SK-N-SH (cell line): ENCODE results near the gene ZC4H2. TPM values are rescaled to one million over a fixed set of nuclear protein-coding genes. Genes with fewer than 3 reads are reported as not detected.

ENCODE experiments used
- CTCF ChIA-PET: fragments of 300-600, 350-600 bp; formaldehyde crosslinking; extraction: SDS; loops from one replicate; lab custom pipeline; 2021; lab: Yijun Ruan, JAX
- POLR2A ChIA-PET: fragments of 350-600 bp; sonication (Branson Sonifier 250); formaldehyde crosslinking; extraction: SDS; loops from one replicate; lab custom pipeline; 2020; ENCODE audit warnings: antibody characterized with exemption, inconsistent platforms; lab: Yijun Ruan, JAX
- DNase-seq: peaks from one replicate; pipeline ENCODE4 v3.0.0; 2012
- H2AFZ ChIP-seq: fragments of 200-600 bp; sonication (generic); 2 replicates; pipeline ENCODE4 v1.8.1; 2016; ENCODE audit warnings: antibody characterized with exemption, mild to moderate bottlenecking, low read depth
- H3F3A ChIP-seq: fragments of 200-600 bp; sonication (generic); replicated peaks from 2 replicates; pipeline ENCODE3; 2016; ENCODE audit warnings: antibody characterized with exemption, mild to moderate bottlenecking; ENCODE audit not compliant: insufficient read depth
- H3K27ac ChIP-seq, 2 experiments: fragments of 200-500 bp in 1 of 2; fragments of 200-600 bp in 1 of 2; sonication (Bioruptor generic) in 1 of 2; sonication (generic), shearing (Covaris generic) in 1 of 2; 2 replicates each; pipeline versions ENCODE4 v1.5.1 to v1.6.1; 2014 to 2016; ENCODE audit warnings: low read depth in 2 of 2, inconsistent platforms in 1 of 2, low read length in 1 of 2, mild to moderate bottlenecking in 1 of 2, mixed read lengths in 1 of 2
- H3K27me3 ChIP-seq: fragments of 200-600 bp; sonication (generic), shearing (Covaris generic); 2 replicates; pipeline ENCODE4 v1.6.1; 2016; ENCODE audit warnings: mixed run types; ENCODE audit not compliant: insufficient read depth
- H3K36me3 ChIP-seq, 2 experiments: fragments of 200-500 bp in 1 of 2; fragments of 200-600 bp in 1 of 2; sonication (Bioruptor generic) in 1 of 2; sonication (generic) in 1 of 2; replicated peaks in 1 of 2; 2 replicates each; pipeline versions ENCODE3 to v1.5.1; 2014 to 2016; ENCODE audit warnings: low read length in 1 of 2, mild to moderate bottlenecking in 1 of 2; ENCODE audit not compliant: insufficient read depth in 2 of 2, control insufficient read depth in 1 of 2
- H3K4me1 ChIP-seq, 2 experiments: fragments of 200-500 bp in 1 of 2; fragments of 200-600 bp in 1 of 2; sonication (Bioruptor generic) in 1 of 2; sonication (generic), shearing (Covaris generic) in 1 of 2; 2 replicates each; pipeline versions ENCODE4 v1.5.1 to v1.6.1; 2014 to 2016; ENCODE audit warnings: low read depth in 1 of 2, low read length in 1 of 2, mixed run types in 1 of 2; ENCODE audit not compliant: insufficient read depth in 2 of 2, control insufficient read depth in 1 of 2
- H3K4me2 ChIP-seq: fragments of 200-600 bp; sonication (generic), shearing (Covaris generic); 2 replicates; pipeline ENCODE4 v1.6.1; 2017; ENCODE audit warnings: mixed run types
- H3K4me3 ChIP-seq, 2 experiments: fragments of 200-500 bp in 1 of 2; fragments of 200-600 bp in 1 of 2; sonication (Bioruptor generic) in 1 of 2; sonication (generic), shearing (Covaris generic) in 1 of 2; 2 replicates each; pipeline versions ENCODE4 v1.5.1 to v1.8.1; 2014 to 2016; ENCODE audit warnings: low read depth in 2 of 2, inconsistent platforms in 1 of 2, low read length in 1 of 2, mild to moderate bottlenecking in 1 of 2, mixed read lengths in 1 of 2, moderate library complexity in 1 of 2
- H3K79me2 ChIP-seq: fragments of 200-600 bp; sonication (generic); 2 replicates; pipeline ENCODE4 v1.8.1; 2017; ENCODE audit warnings: mild to moderate bottlenecking; ENCODE audit not compliant: insufficient read depth
- H3K9ac ChIP-seq: fragments of 200-600 bp; sonication (generic); 2 replicates; pipeline ENCODE4 v1.6.1; 2017; ENCODE audit warnings: mixed run types
- H3K9me2 ChIP-seq: fragments of 200-600 bp; sonication (generic); 2 replicates; pipeline ENCODE4 v1.6.1; 2017; ENCODE audit warnings: mixed run types
- H3K9me3 ChIP-seq: fragments of 200-600 bp; sonication (generic); 2 replicates; pipeline ENCODE4 v1.6.1; 2017; ENCODE audit warnings: mixed run types, mild to moderate bottlenecking, moderate library complexity
- H4K20me1 ChIP-seq: fragments of 200-600 bp; sonication (generic); 2 replicates; pipeline ENCODE4 v1.6.1; 2017; ENCODE audit warnings: mild to moderate bottlenecking, mixed run types; ENCODE audit not compliant: insufficient read depth
- CHD2 ChIP-seq: fragments of 150-350 bp; IDR thresholded peaks from 2 replicates; pipeline ENCODE4 v1.6.1; 2018; ENCODE audit warnings: low read length; ENCODE audit not compliant: partially characterized antibody
- EP300 ChIP-seq, 2 experiments: IDR thresholded peaks; 2 replicates each; pipeline versions ENCODE4 v1.4.0 to v1.6.1; 2012; ENCODE audit warnings: borderline replicate concordance in 1 of 2, low read depth in 1 of 2, low read length in 1 of 2
- EZH2phosphoT487 ChIP-seq: fragments of 200-600 bp; sonication (generic); IDR thresholded peaks from 2 replicates; pipeline ENCODE4 v1.6.1; 2017; ENCODE audit warnings: low read depth, mixed run types, mild to moderate bottlenecking, antibody characterized with exemption, moderate library complexity, borderline replicate concordance
- GABPA ChIP-seq: IDR thresholded peaks from 2 replicates; pipeline ENCODE4 v1.4.0; 2012; ENCODE audit warnings: low read depth, mild to moderate bottlenecking
- JUND ChIP-seq: IDR thresholded peaks from 2 replicates; pipeline ENCODE4 v1.4.0; 2012
- NFIC ChIP-seq: IDR thresholded peaks from 2 replicates; pipeline ENCODE4 v1.4.0; 2012; ENCODE audit warnings: borderline replicate concordance
- NRF1 ChIP-seq: IDR thresholded peaks from 2 replicates; pipeline ENCODE4 v1.6.1; 2012; ENCODE audit warnings: low read depth, mild to moderate bottlenecking, low read length
- POLR2AphosphoS5 ChIP-seq: IDR thresholded peaks from 2 replicates; pipeline ENCODE4 v1.6.1; 2012; ENCODE audit warnings: low read depth, low read length
- RAD21 ChIP-seq: IDR thresholded peaks from 2 replicates; pipeline ENCODE4 v1.6.1; 2012; ENCODE audit warnings: mild to moderate bottlenecking, low read length
- RCOR1 ChIP-seq: fragments of 150-350 bp; IDR thresholded peaks from 2 replicates; pipeline ENCODE4 v1.6.1; 2017; ENCODE audit warnings: antibody characterized with exemption, low read length
- RXRA ChIP-seq: IDR thresholded peaks from 2 replicates; pipeline ENCODE4 v1.4.0; 2012; ENCODE audit warnings: low read depth, mild to moderate bottlenecking, borderline replicate concordance
- SMC3 ChIP-seq: IDR thresholded peaks from 2 replicates; pipeline ENCODE4 v1.6.1; 2012; ENCODE audit warnings: low read depth, low read length, improper control_type of control experiment
- TAF1 ChIP-seq: IDR thresholded peaks from 2 replicates; pipeline ENCODE4 v1.6.1; 2012; ENCODE audit warnings: low read depth, mild to moderate bottlenecking, low read length, moderate library complexity, borderline replicate concordance
- TCF12 ChIP-seq: IDR thresholded peaks from 2 replicates; pipeline ENCODE4 v1.4.0; 2012
- YY1 ChIP-seq: IDR thresholded peaks from 2 replicates; pipeline ENCODE4 v1.4.0; 2012; ENCODE audit warnings: low read depth, mild to moderate bottlenecking
- WGBS: methylation state at CpG from one replicate; pipeline ENCODE4 v1.1.6; 2017; ENCODE audit warnings: low lambda C conversion rate; 5-methylcytosine and 5-hydroxymethylcytosine counted together
- polyA plus RNA-seq, 3 experiments: library from polyadenylated mRNA; depleted of rRNA; stranded (reverse); fragments of >200 nt; gene quantifications; 2 replicates each; pipeline ENCODE4 v1.2.3, GENCODE V29; 2012
- TF ChIP-seq, protein P1 (sequence below): fragments of 150-350 bp; IDR thresholded peaks from 2 replicates; pipeline ENCODE4 v1.6.1; 2016; ENCODE audit warnings: mild to moderate bottlenecking, low read depth, low read length
- TF ChIP-seq, protein P2 (sequence below): IDR thresholded peaks from 2 replicates; pipeline ENCODE4 v1.4.0; 2012; ENCODE audit warnings: low read depth
- TF ChIP-seq, protein P3 (sequence below): fragments of 200-600 bp; sonication (generic); IDR thresholded peaks from 2 replicates; pipeline ENCODE4 v1.6.1; 2017; ENCODE audit warnings: antibody characterized with exemption, mild to moderate bottlenecking, moderate library complexity
- TF ChIP-seq, protein P4 (sequence below): IDR thresholded peaks from 2 replicates; pipeline ENCODE4 v1.4.0; 2012; ENCODE audit warnings: low read depth, borderline replicate concordance

The ZC4H2 gene
- polyA plus RNA-seq, 1 of the 3 experiments (the other 2 are of a cell fraction), result 17.2 TPM

DNA sequence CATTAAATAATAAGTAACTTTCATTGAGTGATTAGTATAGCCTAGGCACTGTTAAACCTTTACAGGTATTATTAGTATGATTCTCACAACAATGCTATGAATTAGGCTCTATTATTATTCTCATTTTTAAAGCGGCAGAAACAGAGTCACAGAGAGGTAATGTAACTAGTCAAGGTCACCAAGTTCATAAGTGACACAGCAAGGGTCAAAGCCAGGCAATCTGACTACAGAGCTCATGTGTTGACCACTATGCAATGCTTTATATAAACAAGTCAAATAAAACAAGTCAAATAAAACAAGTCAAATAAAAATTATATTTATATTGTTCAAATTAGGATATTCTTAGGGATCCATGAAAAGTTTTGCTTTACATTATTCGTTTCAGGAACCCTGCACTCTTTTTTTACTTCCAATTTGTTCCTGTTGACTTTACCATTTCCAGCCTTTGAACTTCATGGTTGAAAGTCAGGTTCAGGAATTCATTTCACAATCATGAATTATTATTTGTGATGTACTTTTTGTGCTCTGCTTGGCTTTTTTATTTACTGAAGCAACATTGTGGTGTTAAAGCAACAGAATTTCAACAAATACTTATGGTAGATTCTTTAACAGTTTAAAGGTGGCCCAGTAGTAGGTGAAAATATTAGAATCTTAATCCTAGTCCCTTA is 18.0 kb upstream of the ZC4H2 start:
- DNase-seq, result no peak
- H3K27ac ChIP-seq, result no peak overlapping the region
- no peak overlapping the region for H2AFZ ChIP-seq
- H3K9me3 ChIP-seq, result no peaks in the 10 kb centered on the region
- no peaks in the 10 kb centered on the region for H3K4me1 ChIP-seq
- no peak overlapping the region for H3K9ac ChIP-seq
- H4K20me1 ChIP-seq, result no peaks in the 10 kb centered on the region
- H3K4me2 ChIP-seq, result no peak overlapping the region
- H3K9me2 ChIP-seq, result no peaks in the 10 kb centered on the region
- no peaks in the 10 kb centered on the region for H3K79me2 ChIP-seq
- TF ChIP-seq GABPA (no peak), JUND (no peak), RXRA (no peak), CHD2 (no peak), EZH2phosphoT487 (no peak), TCF12 (no peak), POLR2AphosphoS5 (no peak), SMC3 (no peak), NRF1 (no peak), TAF1 (no peak), RAD21 (no peak), NFIC (no peak), YY1 (no peak), EP300 (IDR thresholded peaks at IDR 0.05; ENCODE audit: borderline replicate concordance in 1 of 2, low read depth in 1 of 2, low read length in 1 of 2) (no peak), RCOR1 (no peak)
- TF ChIP-seq, protein P1, sequence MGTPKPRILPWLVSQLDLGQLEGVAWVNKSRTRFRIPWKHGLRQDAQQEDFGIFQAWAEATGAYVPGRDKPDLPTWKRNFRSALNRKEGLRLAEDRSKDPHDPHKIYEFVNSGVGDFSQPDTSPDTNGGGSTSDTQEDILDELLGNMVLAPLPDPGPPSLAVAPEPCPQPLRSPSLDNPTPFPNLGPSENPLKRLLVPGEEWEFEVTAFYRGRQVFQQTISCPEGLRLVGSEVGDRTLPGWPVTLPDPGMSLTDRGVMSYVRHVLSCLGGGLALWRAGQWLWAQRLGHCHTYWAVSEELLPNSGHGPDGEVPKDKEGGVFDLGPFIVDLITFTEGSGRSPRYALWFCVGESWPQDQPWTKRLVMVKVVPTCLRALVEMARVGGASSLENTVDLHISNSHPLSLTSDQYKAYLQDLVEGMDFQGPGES, result no peak
- TF ChIP-seq, protein P2, sequence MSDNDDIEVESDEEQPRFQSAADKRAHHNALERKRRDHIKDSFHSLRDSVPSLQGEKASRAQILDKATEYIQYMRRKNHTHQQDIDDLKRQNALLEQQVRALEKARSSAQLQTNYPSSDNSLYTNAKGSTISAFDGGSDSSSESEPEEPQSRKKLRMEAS, result no peak
- TF ChIP-seq, protein P3, sequence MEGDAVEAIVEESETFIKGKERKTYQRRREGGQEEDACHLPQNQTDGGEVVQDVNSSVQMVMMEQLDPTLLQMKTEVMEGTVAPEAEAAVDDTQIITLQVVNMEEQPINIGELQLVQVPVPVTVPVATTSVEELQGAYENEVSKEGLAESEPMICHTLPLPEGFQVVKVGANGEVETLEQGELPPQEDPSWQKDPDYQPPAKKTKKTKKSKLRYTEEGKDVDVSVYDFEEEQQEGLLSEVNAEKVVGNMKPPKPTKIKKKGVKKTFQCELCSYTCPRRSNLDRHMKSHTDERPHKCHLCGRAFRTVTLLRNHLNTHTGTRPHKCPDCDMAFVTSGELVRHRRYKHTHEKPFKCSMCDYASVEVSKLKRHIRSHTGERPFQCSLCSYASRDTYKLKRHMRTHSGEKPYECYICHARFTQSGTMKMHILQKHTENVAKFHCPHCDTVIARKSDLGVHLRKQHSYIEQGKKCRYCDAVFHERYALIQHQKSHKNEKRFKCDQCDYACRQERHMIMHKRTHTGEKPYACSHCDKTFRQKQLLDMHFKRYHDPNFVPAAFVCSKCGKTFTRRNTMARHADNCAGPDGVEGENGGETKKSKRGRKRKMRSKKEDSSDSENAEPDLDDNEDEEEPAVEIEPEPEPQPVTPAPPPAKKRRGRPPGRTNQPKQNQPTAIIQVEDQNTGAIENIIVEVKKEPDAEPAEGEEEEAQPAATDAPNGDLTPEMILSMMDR, result no peak
- TF ChIP-seq, protein P4, sequence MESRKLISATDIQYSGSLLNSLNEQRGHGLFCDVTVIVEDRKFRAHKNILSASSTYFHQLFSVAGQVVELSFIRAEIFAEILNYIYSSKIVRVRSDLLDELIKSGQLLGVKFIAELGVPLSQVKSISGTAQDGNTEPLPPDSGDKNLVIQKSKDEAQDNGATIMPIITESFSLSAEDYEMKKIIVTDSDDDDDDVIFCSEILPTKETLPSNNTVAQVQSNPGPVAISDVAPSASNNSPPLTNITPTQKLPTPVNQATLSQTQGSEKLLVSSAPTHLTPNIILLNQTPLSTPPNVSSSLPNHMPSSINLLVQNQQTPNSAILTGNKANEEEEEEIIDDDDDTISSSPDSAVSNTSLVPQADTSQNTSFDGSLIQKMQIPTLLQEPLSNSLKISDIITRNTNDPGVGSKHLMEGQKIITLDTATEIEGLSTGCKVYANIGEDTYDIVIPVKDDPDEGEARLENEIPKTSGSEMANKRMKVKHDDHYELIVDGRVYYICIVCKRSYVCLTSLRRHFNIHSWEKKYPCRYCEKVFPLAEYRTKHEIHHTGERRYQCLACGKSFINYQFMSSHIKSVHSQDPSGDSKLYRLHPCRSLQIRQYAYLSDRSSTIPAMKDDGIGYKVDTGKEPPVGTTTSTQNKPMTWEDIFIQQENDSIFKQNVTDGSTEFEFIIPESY, result no peak
- WGBS, result 2% methylated on average over 2 of the region's 2 CpGs
- H3F3A ChIP-seq, result no peaks in the 10 kb centered on the region
- ChIA-PET POLR2A (no interaction called here), CTCF (no interaction called here)
- H3K27me3 ChIP-seq, result no peaks in the 10 kb centered on the region
- no peaks in the 10 kb centered on the region for H3K36me3 ChIP-seq
- no peak overlapping the region for H3K4me3 ChIP-seq
